ENCODE data around the gene U2AF1L4. TPM values are rescaled to one million over a fixed set of nuclear protein-coding genes. Genes with fewer than 3 reads are reported as not detected.

The U2AF1L4 gene
- total RNA-seq, 4 donors from 2014 or later: 29.7 to 51.7 (median 36.8) TPM

DNA sequence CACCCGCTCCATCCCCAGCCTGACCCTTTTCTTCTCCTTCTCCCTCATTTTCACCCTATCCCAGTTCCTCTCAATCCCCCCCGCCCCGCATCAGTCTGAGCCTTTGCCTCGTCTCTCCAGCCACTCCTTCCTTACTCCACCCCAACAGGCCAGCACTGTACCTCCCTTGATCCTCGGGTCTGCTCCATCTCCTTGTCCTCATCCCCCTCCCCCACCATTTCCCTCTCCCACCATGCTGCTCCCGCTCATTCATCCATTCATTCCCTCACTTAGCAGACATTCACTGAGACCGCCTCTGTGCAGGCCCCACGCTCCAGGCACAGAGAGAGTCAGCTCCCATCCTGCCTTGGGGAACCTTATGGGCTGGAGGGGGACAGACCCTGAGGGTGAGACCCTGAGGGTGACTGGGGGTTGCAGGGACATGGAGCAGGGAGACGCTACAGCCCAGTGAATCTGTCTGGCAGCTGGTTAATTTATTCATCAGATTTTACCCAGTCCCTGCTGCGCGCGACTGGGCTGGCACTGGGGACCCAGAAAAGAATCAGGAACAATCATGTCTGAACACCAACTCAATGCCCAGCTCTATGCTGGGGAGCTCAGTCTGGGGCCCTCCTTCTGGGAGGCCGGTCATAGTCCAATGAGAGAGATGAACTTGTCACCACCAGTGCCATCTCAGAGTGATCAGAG is 31.0 kb upstream of the U2AF1L4 start:
- intact Hi-C loops (cut with DNase I): no loop called here

DNA sequence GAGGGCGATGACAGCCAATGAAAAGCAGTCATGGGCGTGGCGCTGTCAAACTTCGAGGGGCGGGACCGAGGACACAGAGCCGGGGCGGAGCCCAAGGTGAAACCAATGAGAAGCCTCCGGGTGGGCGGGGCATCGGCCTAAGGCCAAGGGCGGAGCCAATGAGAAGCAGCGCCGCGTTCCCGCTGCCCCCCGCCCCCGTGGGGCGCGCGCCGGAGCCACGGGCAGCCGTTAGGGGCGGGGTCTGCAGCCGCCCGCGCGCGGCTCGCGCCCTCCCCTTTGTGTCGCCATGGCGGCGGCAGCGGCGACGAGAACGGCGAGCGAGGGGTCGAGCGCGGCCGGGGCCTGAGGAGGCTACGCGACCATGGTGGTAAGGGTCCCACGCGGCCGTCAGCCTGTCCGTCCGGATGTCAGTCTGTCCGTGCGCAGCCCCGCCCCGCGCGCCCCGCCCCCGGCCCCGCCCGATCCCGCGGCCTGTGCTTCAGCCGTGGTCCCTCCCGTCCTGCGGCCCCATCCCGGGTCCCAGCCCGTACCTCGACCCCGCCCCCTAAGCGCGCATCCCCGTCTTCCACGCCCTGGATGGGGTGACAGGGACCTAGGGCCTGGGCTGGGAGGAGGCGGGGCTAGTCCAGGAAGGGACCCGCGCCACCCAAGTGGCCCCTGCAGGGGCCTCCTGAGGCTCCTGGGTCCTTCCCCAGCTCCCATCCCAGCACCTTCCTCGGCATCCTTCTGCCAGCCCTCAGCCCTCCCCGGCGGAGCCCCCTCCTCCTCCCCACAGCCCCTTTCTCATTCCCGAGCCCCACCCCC is 30.3 kb upstream of the U2AF1L4 start, which contains the start of gene ARHGAP33:
TSS of gene ARHGAP33 (plus strand) at position 267 of the 804 bp plus-strand sequence. CDS start at position 362, 95 bp downstream.
- TF ChIP-seq CTCF (IDR thresholded peaks at IDR 0.05) (no peak), POLR2A (IDR thresholded peaks at IDR 0.05) (no peak)
- H3K36me3 ChIP-seq: no peaks in the 10 kb centered on the region
- H3K4me1 ChIP-seq: peaks cover 6 to 8% of the 10 kb centered on the region in 2 donors
- no peak within 1 kb of the TSS for H3K27ac ChIP-seq
- no peaks in the 10 kb centered on the region for H3K9me3 ChIP-seq
- 0 to 2% methylated on average over 18 of the region's 82 CpGs for WGBS, 2 donors
- peak within 1 kb of the TSS in 2 of 3 donors; percentile 35 to 83 for H3K4me3 ChIP-seq (replicated peaks in 1 of 3)
- peak; percentile 99 to 100 for DNase-seq
- H3K27me3 ChIP-seq: no peaks in the 10 kb centered on the region
- intact Hi-C loops (cut with DNase I): no loop called here

More for the DNA sequence above, 31.0 kb upstream of the U2AF1L4 start:
- no peaks in the 10 kb centered on the region for H3K27me3 ChIP-seq
- H3K9me3 ChIP-seq: no peaks in the 10 kb centered on the region
- peak overlapping the region in 1 of 3 donors; percentile 83 for H3K4me3 ChIP-seq (replicated peaks in 1 of 3)
- WGBS, 2 donors: 59% methylated on average over 11 to 12 of the region's 13 CpGs
- H3K36me3 ChIP-seq: peaks cover 0 to 3% of the 10 kb centered on the region in 2 donors
- TF ChIP-seq POLR2A (IDR thresholded peaks at IDR 0.05): no peak
- TF ChIP-seq CTCF (IDR thresholded peaks at IDR 0.05): no peak
- no peak overlapping the region for H3K27ac ChIP-seq
- peaks cover 6 to 8% of the 10 kb centered on the region in 2 donors for H3K4me1 ChIP-seq
- no peak for DNase-seq

DNA sequence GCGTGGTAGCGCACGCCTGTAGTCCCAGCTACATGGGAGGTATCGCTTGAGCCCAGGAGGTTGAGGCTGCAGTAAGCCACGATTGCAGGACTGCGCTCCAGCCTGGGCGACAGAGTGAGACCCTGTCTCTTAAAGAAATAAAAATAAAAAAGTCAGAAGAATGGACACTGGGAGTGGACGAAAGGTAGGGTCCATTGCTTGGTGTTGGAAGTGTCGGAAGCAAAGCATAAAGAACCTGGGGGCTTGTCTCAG is 29.8 kb upstream of the U2AF1L4 start:
- H3K9me3 ChIP-seq: no peaks in the 10 kb centered on the region
- WGBS, 2 donors: 25 to 40% methylated on average over 9 of the region's 9 CpGs
- intact Hi-C loops (cut with DNase I): no loop called here
- no peaks in the 10 kb centered on the region for H3K36me3 ChIP-seq
- H3K4me3 ChIP-seq (replicated peaks in 1 of 3): no peak overlapping the region
- no peaks in the 10 kb centered on the region for H3K27me3 ChIP-seq
- TF ChIP-seq CTCF (IDR thresholded peaks at IDR 0.05) (no peak), POLR2A (IDR thresholded peaks at IDR 0.05) (no peak)
- H3K27ac ChIP-seq: no peak overlapping the region
- no peak for DNase-seq
- peaks cover 6 to 8% of the 10 kb centered on the region in 2 donors for H3K4me1 ChIP-seq

GRCh38 chr19:35774274-35775045 is 29.2 kb upstream of the U2AF1L4 start:
- no peak for DNase-seq
- no peak overlapping the region for H3K27ac ChIP-seq
- no peaks in the 10 kb centered on the region for H3K27me3 ChIP-seq
- no peaks in the 10 kb centered on the region for H3K9me3 ChIP-seq
- TF ChIP-seq CTCF (IDR thresholded peaks at IDR 0.05): no peak
- TF ChIP-seq POLR2A (IDR thresholded peaks at IDR 0.05): no peak
- H3K36me3 ChIP-seq: no peaks in the 10 kb centered on the region
- intact Hi-C loops (cut with DNase I): no loop called here
- H3K4me3 ChIP-seq (replicated peaks in 1 of 3): no peak overlapping the region
- H3K4me1 ChIP-seq: peaks cover 6 to 8% of the 10 kb centered on the region in 2 donors
- WGBS, 2 donors: 49 to 52% methylated on average over 16 of the region's 16 CpGs
